H1 (cell line): ENCODE results near the gene MAGI1. TPM values are rescaled to one million over a fixed set of nuclear protein-coding genes. Genes with fewer than 3 reads are reported as not detected.

Source experiments
- CTCF ChIA-PET: fragments of 300-600 bp; sonication (Branson Sonifier 250); formaldehyde crosslinking; loops from one replicate; lab custom pipeline; 2021; ENCODE audit not compliant: partially characterized antibody; lab: Charles Lee
- POLR2A ChIA-PET: fragments of 300-600 bp; sonication (Branson Sonifier 250); formaldehyde crosslinking; loops from one replicate; lab custom pipeline; 2021; ENCODE audit warnings: inconsistent platforms; ENCODE audit not compliant: partially characterized antibody; lab: Charles Lee
- DNase-seq, 2 experiments: peaks; one replicate each; pipeline versions ENCODE4 v3.0.0 to v3.0.0-alpha.2; 2010 to 2022; ENCODE audit warnings: low spot score in 2 of 2, low read depth in 1 of 2, mixed read lengths in 1 of 2
- FAIRE-seq: peaks from 2 replicates; lab custom pipeline; 2011; peaks lifted over from hg19 to GRCh38; lab: Jason Lieb, UNC
- H2AFZ ChIP-seq: 2 replicates; pipeline ENCODE4 v1.8.1; 2012; ENCODE audit warnings: low read length, inconsistent platforms
- H2AK5ac ChIP-seq: 2 replicates; pipeline ENCODE4 v1.6.1; 2013; ENCODE audit warnings: low read depth, low read length
- H2BK120ac ChIP-seq: replicated peaks from 2 replicates; pipeline ENCODE3; 2013; ENCODE audit warnings: low read depth, low read length, inconsistent platforms
- H2BK12ac ChIP-seq: 2 replicates; pipeline ENCODE4 v1.6.1; 2013; ENCODE audit warnings: low read depth, low read length
- H2BK15ac ChIP-seq: 2 replicates; pipeline ENCODE4 v1.6.1; 2013; ENCODE audit warnings: low read length
- H2BK20ac ChIP-seq: 2 replicates; pipeline ENCODE4 v1.6.1; 2013; ENCODE audit warnings: low read length
- H2BK5ac ChIP-seq: 2 replicates; pipeline ENCODE4 v1.6.1; 2013; ENCODE audit warnings: low read depth, low read length
- H3K14ac ChIP-seq: 2 replicates; pipeline ENCODE4 v1.6.1; 2013; ENCODE audit warnings: inconsistent platforms; ENCODE audit not compliant: insufficient read length
- H3K18ac ChIP-seq: 2 replicates; pipeline ENCODE4 v1.6.1; 2013; ENCODE audit warnings: low read length; ENCODE audit errors: extremely low read depth
- H3K23ac ChIP-seq: 2 replicates; pipeline ENCODE4 v1.6.1; 2013; ENCODE audit warnings: inconsistent platforms; ENCODE audit not compliant: insufficient read length
- H3K23me2 ChIP-seq: 2 replicates; pipeline ENCODE4 v1.6.1; 2013; ENCODE audit warnings: low read depth, low read length
- H3K27ac ChIP-seq: 2 replicates; pipeline ENCODE4 v1.6.1; 2011; ENCODE audit warnings: low read depth, low read length, inconsistent platforms
- H3K27me3 ChIP-seq, 4 experiments: replicated peaks in 1 of 4; 1 replicate in 1 of 4; 2 replicates in 3 of 4; pipeline versions ENCODE4 v1.6.1 to v1.8.1; 2011 to 2013; ENCODE audit warnings: low read length in 3 of 4, mild to moderate bottlenecking in 3 of 4, inconsistent platforms in 2 of 4, mixed read lengths in 2 of 4, moderate library complexity in 1 of 4; ENCODE audit not compliant: control insufficient read depth in 3 of 4, insufficient read depth in 3 of 4; ENCODE audit errors: extremely low read depth in 1 of 4
- H3K36me3 ChIP-seq, 4 experiments: 2 replicates each; pipeline versions ENCODE4 v1.6.1 to v1.8.1; 2011 to 2013; ENCODE audit warnings: mild to moderate bottlenecking in 4 of 4, low read length in 3 of 4, moderate library complexity in 2 of 4, control low read depth in 1 of 4, inconsistent platforms in 1 of 4; ENCODE audit not compliant: insufficient read depth in 4 of 4, control insufficient read depth in 2 of 4
- H3K4ac ChIP-seq: replicated peaks from 2 replicates; pipeline ENCODE3; 2013; ENCODE audit warnings: low read length, low read depth, mixed read lengths, inconsistent platforms; ENCODE audit not compliant: insufficient read length
- H3K4me1 ChIP-seq, 4 experiments: replicated peaks in 1 of 4; 1 replicate in 1 of 4; 2 replicates in 3 of 4; pipeline versions ENCODE4 v1.6.1 to v1.8.1; 2011 to 2013; ENCODE audit warnings: low read length in 3 of 4, inconsistent platforms in 2 of 4, mixed read lengths in 1 of 4; ENCODE audit not compliant: insufficient read depth in 4 of 4, control insufficient read depth in 3 of 4
- H3K4me2 ChIP-seq, 2 experiments: 2 replicates each; pipeline versions ENCODE4 v1.6.1 to v1.8.1; 2011 to 2013; ENCODE audit warnings: low read depth in 2 of 2, low read length in 2 of 2, control low read depth in 1 of 2, inconsistent platforms in 1 of 2, mild to moderate bottlenecking in 1 of 2; ENCODE audit not compliant: insufficient read depth in 1 of 2
- H3K4me3 ChIP-seq, 4 experiments: fragments of 200-600, 300-600 bp in 1 of 4; sonication (generic), shearing (Covaris generic), sonication (Bioruptor Twin) in 1 of 4; 2 replicates each; pipeline versions ENCODE4 v1.5.1 to v1.8.1; 2011 to 2016; ENCODE audit warnings: low read length in 4 of 4, low read depth in 3 of 4, control low read depth in 2 of 4, inconsistent platforms in 2 of 4, mild to moderate bottlenecking in 2 of 4, mixed read lengths in 1 of 4, moderate library complexity in 1 of 4; ENCODE audit not compliant: insufficient read depth in 2 of 4; ENCODE audit errors: extremely low read depth in 1 of 4
- H3K56ac ChIP-seq: replicated peaks from 2 replicates; pipeline ENCODE3; 2013; ENCODE audit warnings: low read depth, mild to moderate bottlenecking, mixed read lengths, low read length, inconsistent platforms; ENCODE audit not compliant: insufficient read length
- H3K79me1 ChIP-seq: 2 replicates; pipeline ENCODE4 v1.6.1; 2013; ENCODE audit warnings: low read depth, low read length, control low read depth
- H3K79me2 ChIP-seq, 2 experiments: 2 replicates each; pipeline versions ENCODE4 v1.6.1 to v1.8.1; 2012 to 2013; ENCODE audit warnings: low read length in 2 of 2, mild to moderate bottlenecking in 2 of 2, inconsistent platforms in 1 of 2; ENCODE audit not compliant: insufficient read depth in 2 of 2, control insufficient read depth in 1 of 2
- H3K9ac ChIP-seq, 4 experiments: replicated peaks in 1 of 4; 1 replicate in 1 of 4; 2 replicates in 3 of 4; pipeline versions ENCODE4 v1.6.1 to v1.8.1; 2011 to 2013; ENCODE audit warnings: low read depth in 3 of 4, low read length in 3 of 4, control low read depth in 2 of 4, mild to moderate bottlenecking in 2 of 4, moderate library complexity in 2 of 4, inconsistent platforms in 1 of 4; ENCODE audit errors: extremely low read depth in 1 of 4
- H3K9me3 ChIP-seq, 2 experiments: 2 replicates each; pipeline versions ENCODE4 v1.6.1 to v1.8.1; 2012 to 2013; ENCODE audit warnings: mild to moderate bottlenecking in 2 of 2, moderate library complexity in 2 of 2, control low read depth in 1 of 2, inconsistent platforms in 1 of 2, low read depth in 1 of 2, low read length in 1 of 2, mixed read lengths in 1 of 2; ENCODE audit not compliant: insufficient read depth in 2 of 2
- H4K20me1 ChIP-seq, 2 experiments: replicated peaks in 1 of 2; 2 replicates each; pipeline versions ENCODE3 to v1.8.1; 2011 to 2013; ENCODE audit warnings: inconsistent platforms in 2 of 2, low read length in 2 of 2, mild to moderate bottlenecking in 1 of 2; ENCODE audit not compliant: insufficient read depth in 2 of 2, control insufficient read depth in 1 of 2
- H4K5ac ChIP-seq: 2 replicates; pipeline ENCODE4 v1.6.1; 2013; ENCODE audit warnings: low read length, low read depth, mixed read lengths, inconsistent platforms; ENCODE audit not compliant: insufficient read length
- H4K8ac ChIP-seq: 2 replicates; pipeline ENCODE4 v1.8.0; 2013; ENCODE audit warnings: mild to moderate bottlenecking, moderate library complexity, low read length, inconsistent platforms; ENCODE audit not compliant: insufficient read depth; ENCODE audit errors: extremely low read depth
- H4K91ac ChIP-seq: replicated peaks from 2 replicates; pipeline ENCODE3; 2013; ENCODE audit warnings: low read length, mixed read lengths, inconsistent platforms; ENCODE audit not compliant: insufficient read length
- ATF3 ChIP-seq: IDR thresholded peaks from 2 replicates; pipeline ENCODE4 v1.6.1; 2011; ENCODE audit warnings: low read depth, mild to moderate bottlenecking, low read length; ENCODE audit not compliant: insufficient read depth
- BCL11A ChIP-seq, 2 experiments: IDR thresholded peaks; one replicate each; pipeline ENCODE4 v1.6.1; 2011; ENCODE audit warnings: low read depth in 2 of 2, low read length in 2 of 2, mild to moderate bottlenecking in 2 of 2
- EZH2 ChIP-seq: fragments of 200-600 bp; sonication (generic); IDR thresholded peaks from 2 replicates; pipeline ENCODE4 v1.7.1; 2012; ENCODE audit warnings: low read depth, mild to moderate bottlenecking, moderate library complexity, low read length, inconsistent platforms; ENCODE audit not compliant: severe bottlenecking
- GABPA ChIP-seq: IDR thresholded peaks from 2 replicates; pipeline ENCODE4 v1.6.1; 2011; ENCODE audit warnings: mild to moderate bottlenecking, low read length, moderate library complexity, borderline replicate concordance; ENCODE audit not compliant: insufficient read depth
- GTF2F1 ChIP-seq: IDR thresholded peaks from 2 replicates; pipeline ENCODE4 v1.6.1; 2012; ENCODE audit warnings: low read depth, low read length, improper control_type of control experiment, borderline replicate concordance
- NANOG ChIP-seq: IDR thresholded peaks from 2 replicates; pipeline ENCODE4 v1.6.1; 2011; ENCODE audit warnings: low read length, low read depth, mild to moderate bottlenecking, inconsistent platforms; ENCODE audit not compliant: insufficient read depth, poor library complexity, severe bottlenecking
- SIN3A ChIP-seq, 2 experiments: IDR thresholded peaks in 1 of 2; conservative IDR thresholded peaks in 1 of 2; 2 replicates each; pipeline ENCODE4 v1.6.1; 2011 to 2012; ENCODE audit warnings: low read length in 2 of 2, improper control_type of control experiment in 1 of 2, low read depth in 1 of 2, mild to moderate bottlenecking in 1 of 2
- SIX5 ChIP-seq: IDR thresholded peaks from 2 replicates; pipeline ENCODE4 v1.6.1; 2011; ENCODE audit warnings: mild to moderate bottlenecking, low read depth, low read length
- SP2 ChIP-seq: IDR thresholded peaks from 2 replicates; pipeline ENCODE4 v1.6.1; 2012; ENCODE audit warnings: mild to moderate bottlenecking, low read length, inconsistent platforms
- TAF7 ChIP-seq: optimal IDR thresholded peaks from 2 replicates; pipeline ENCODE3; 2011; ENCODE audit warnings: low read depth, mild to moderate bottlenecking, inconsistent platforms, low read length, moderate library complexity, borderline replicate concordance
- WGBS, 2 experiments: shearing (Covaris generic) in 1 of 2; methylation state at CpG; one replicate each; pipeline versions ENCODE4 v1.1.6 to v1.1.7; 2013 to 2015; ENCODE audit warnings: low lambda C conversion rate in 2 of 2, mixed read lengths in 2 of 2, inconsistent platforms in 1 of 2, low coverage in 1 of 2, missing lambda C conversion rate in 1 of 2; ENCODE audit not compliant: insufficient replicate concordance in 2 of 2, insufficient coverage in 1 of 2, insufficient read length in 1 of 2; ENCODE audit errors: extremely low coverage in 1 of 2, missing lambda C conversion rate in 1 of 2; 5-methylcytosine and 5-hydroxymethylcytosine counted together
- polyA plus RNA-seq, 7 experiments: library from polyadenylated mRNA; depleted of rRNA in 3 of 7; stranded (reverse) in 5 of 7; unstranded in 2 of 7; fragments of >200 nt in 5 of 7; fragments of 200-250 nt in 2 of 7; gene quantifications; 1 replicate in 5 of 7; 2 replicates in 1 of 7; 4 replicates in 1 of 7; pipeline versions ENCODE4 v1.2.1 to v1.2.3, GENCODE V29; 2011 to 2013; ENCODE audit warnings: missing spikeins in 2 of 7, mixed read lengths in 2 of 7
- total RNA-seq: library from RNA; stranded (reverse); fragmentation: NEBNext Ultra II Directional; extraction: Animal tissue kit (Norgen Biotek cat#: 25700); gene quantifications from 2 replicates; pipeline ENCODE4 v1.2.1, GENCODE V29; 2021

MAGI1 gene
- total and polyA plus RNA-seq, 2 of the 8 experiments (the other 6 are each of a cell fraction or from before 2014, with no cell fraction given), result 19.8 to 78.0 TPM

DNA sequence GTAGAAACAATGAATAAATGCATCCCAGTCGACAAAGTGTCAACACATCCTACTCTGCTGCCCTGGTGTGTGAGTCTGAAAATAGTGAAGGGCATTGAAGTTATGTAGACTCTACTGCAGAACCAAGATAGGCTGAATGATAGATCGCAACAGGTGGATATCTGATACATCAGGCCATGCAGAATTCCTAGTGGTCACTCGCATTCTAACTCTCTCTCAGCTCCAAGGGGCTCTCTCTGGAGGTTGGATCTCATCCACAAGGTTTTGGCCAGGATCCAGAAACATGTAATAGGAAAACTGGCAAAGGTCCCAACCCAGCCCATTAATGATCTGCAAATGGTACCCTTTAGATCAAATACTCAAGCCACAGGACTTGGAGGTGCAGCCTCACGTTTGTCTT, 514.1 kb downstream of the MAGI1 start:
- Histone ChIP-seq H3K14ac (no peak overlapping the region), H3K4ac (no peak overlapping the region), H4K5ac (no peak overlapping the region), H3K9me3 (no peaks in the 10 kb centered on the region), H2AK5ac (no peak overlapping the region), H3K56ac (no peak overlapping the region), H3K18ac (no peak overlapping the region), H2BK120ac (no peak overlapping the region), H2BK20ac (no peak overlapping the region), H3K4me3 (no peak overlapping the region), H3K36me3 (no peaks in the 10 kb centered on the region), H3K23me2 (no peaks in the 10 kb centered on the region; the same call in 1 of the 2 replicates), H4K8ac (no peak overlapping the region), H2BK5ac (no peak overlapping the region), H3K4me1 (peaks cover 0 to 14% (median 8%) of the 10 kb centered on the region in 4 experiments; a peak in 2 of 7 replicates), H3K79me1 (no peaks in the 10 kb centered on the region; the same call in 1 of the 2 replicates), H3K79me2 (peaks cover 5 to 62% of the 10 kb centered on the region in 2 experiments; a peak in 3 of 4 replicates), H4K20me1 (peaks cover 0 to 2% of the 10 kb centered on the region in 2 experiments), H3K27ac (no peak overlapping the region), H2BK12ac (no peak overlapping the region), H3K27me3 (no peaks in the 10 kb centered on the region), H3K9ac (no peak overlapping the region), H3K23ac (no peak overlapping the region), H2BK15ac (no peak overlapping the region), H4K91ac (no peak overlapping the region), H3K4me2 (no peak overlapping the region), H2AFZ (no peak overlapping the region)
- ChIA-PET POLR2A (no interaction called here), CTCF (no interaction called here)
- TF ChIP-seq BCL11A (IDR thresholded peaks at IDR 0.05; ENCODE audit: low read depth in 2 of 2, low read length in 2 of 2) (no peak), SP2 (no peak), GTF2F1 (no peak), SIN3A (conservative IDR thresholded peaks at IDR 0.05 in 1 of 2, IDR thresholded peaks at IDR 0.05 in 1 of 2; ENCODE audit: low read depth in 1 of 2, low read length in 2 of 2) (no peak), SIX5 (no peak), TAF7 (no peak), GABPA (no peak), ATF3 (no peak), EZH2 (no peak), NANOG (no peak)
- FAIRE-seq (no peak), DNase-seq (no peak)
- 93% methylated on average over 4 of the region's 4 CpGs; no CpG with 5 or more reads in 1 of the 2 experiments for WGBS, 2 experiments
